Measurements from ENCODE around the gene DNAH10.

The DNAH10 gene

GRCh38 chr12:123833830-123834229, 71.7 kb downstream of the DNAH10 start:
- Histone ChIP-seq H3K9me3 (ENCODE audit: control extremely low read depth in 1 of 5, control insufficient read depth in 4 of 5, insufficient read depth in 2 of 5, low read depth in 1 of 5, low read length in 4 of 5) (peaks cover 0 to 18% (median 4%) of the 10 kb centered on the region in 5 experiments), H3K27me3 (replicated peaks in 2 of 5; ENCODE audit: control insufficient read depth in 4 of 5, insufficient read depth in 5 of 5, low read length in 4 of 5) (no peaks in the 10 kb centered on the region), H3K27ac (ENCODE audit: insufficient read depth in 1 of 2, low read depth in 1 of 2, low read length in 2 of 2, poor library complexity in 1 of 2, severe bottlenecking in 2 of 2) (no peak overlapping the region), H3K4me3 (ENCODE audit: control insufficient read depth in 1 of 7, extremely low read depth in 1 of 7, insufficient read depth in 4 of 7, low read depth in 2 of 7, low read length in 6 of 7) (no peak overlapping the region), H3K4me1 (ENCODE audit: control extremely low read depth in 1 of 4, control insufficient read depth in 4 of 4, insufficient read depth in 4 of 4, low read length in 3 of 4) (peaks cover 0 to 4% (median 0%) of the 10 kb centered on the region in 4 experiments), H3K36me3 (ENCODE audit: control insufficient read depth in 4 of 4, insufficient read depth in 4 of 4, low read length in 3 of 4) (no peaks in the 10 kb centered on the region)
- DNase-seq = no peak
- CTCF ChIA-PET = no interaction called here
- POLR2A ChIA-PET = no interaction called here

GRCh38 chr12:123834845-123835244, 72.7 kb downstream of the DNAH10 start:
- no peaks in the 10 kb centered on the region for H3K4me1 ChIP-seq (ENCODE audit: control extremely low read depth in 1 of 4, control insufficient read depth in 4 of 4, insufficient read depth in 4 of 4, low read length in 3 of 4)
- H3K4me3 ChIP-seq (ENCODE audit: control insufficient read depth in 1 of 7, extremely low read depth in 1 of 7, insufficient read depth in 4 of 7, low read depth in 2 of 7, low read length in 6 of 7) = no peak overlapping the region
- H3K27ac ChIP-seq (ENCODE audit: insufficient read depth in 1 of 2, low read depth in 1 of 2, low read length in 2 of 2, poor library complexity in 1 of 2, severe bottlenecking in 2 of 2) = no peak overlapping the region
- H3K9me3 ChIP-seq (ENCODE audit: control extremely low read depth in 1 of 5, control insufficient read depth in 4 of 5, insufficient read depth in 2 of 5, low read depth in 1 of 5, low read length in 4 of 5) = peaks cover 0 to 18% (median 4%) of the 10 kb centered on the region in 5 experiments
- ChIA-PET POLR2A (interaction anchor here (0.6 kb wide), 1 partner anchor 136 kb away, joined by 3 read pairs; no protein-coding TSS in a partner anchor), CTCF (no interaction called here)
- peak in 1 of 3 donors; percentile 8 for DNase-seq
- WGBS (ENCODE audit: insufficient coverage) = 97% methylated on average over 4 of the region's 5 CpGs
- H3K36me3 ChIP-seq (ENCODE audit: control insufficient read depth in 4 of 4, insufficient read depth in 4 of 4, low read length in 3 of 4) = no peaks in the 10 kb centered on the region
- no peaks in the 10 kb centered on the region for H3K27me3 ChIP-seq (replicated peaks in 2 of 5; ENCODE audit: control insufficient read depth in 4 of 5, insufficient read depth in 5 of 5, low read length in 4 of 5)

GRCh38 chr12:123836292-123836691, 74.2 kb downstream of the DNAH10 start:
- Histone ChIP-seq H3K27ac (ENCODE audit: insufficient read depth in 1 of 2, low read depth in 1 of 2, low read length in 2 of 2, poor library complexity in 1 of 2, severe bottlenecking in 2 of 2) (no peak overlapping the region), H3K4me3 (ENCODE audit: control insufficient read depth in 1 of 7, extremely low read depth in 1 of 7, insufficient read depth in 4 of 7, low read depth in 2 of 7, low read length in 6 of 7) (no peak overlapping the region), H3K9me3 (ENCODE audit: control extremely low read depth in 1 of 5, control insufficient read depth in 4 of 5, insufficient read depth in 2 of 5, low read depth in 1 of 5, low read length in 4 of 5) (peaks cover 0 to 14% (median 4%) of the 10 kb centered on the region in 5 experiments), H3K4me1 (ENCODE audit: control extremely low read depth in 1 of 4, control insufficient read depth in 4 of 4, insufficient read depth in 4 of 4, low read length in 3 of 4) (no peaks in the 10 kb centered on the region), H3K27me3 (replicated peaks in 2 of 5; ENCODE audit: control insufficient read depth in 4 of 5, insufficient read depth in 5 of 5, low read length in 4 of 5) (no peaks in the 10 kb centered on the region), H3K36me3 (ENCODE audit: control insufficient read depth in 4 of 4, insufficient read depth in 4 of 4, low read length in 3 of 4) (no peaks in the 10 kb centered on the region)
- no peak for DNase-seq
- ChIA-PET CTCF (interaction anchor here (1.2 kb wide), 1 partner anchor 10 kb away, joined by 4 read pairs; no protein-coding TSS in a partner anchor), POLR2A (no interaction called here)
- 100% methylated on average over 1 of the region's 2 CpGs for WGBS (ENCODE audit: insufficient coverage)

- ChIA-PET POLR2A (no interaction called here), CTCF (no interaction called here)
- Histone ChIP-seq H3K27me3 (replicated peaks in 2 of 5; ENCODE audit: control insufficient read depth in 4 of 5, insufficient read depth in 5 of 5, low read length in 4 of 5) (no peaks in the 10 kb centered on the region), H3K4me1 (ENCODE audit: control extremely low read depth in 1 of 4, control insufficient read depth in 4 of 4, insufficient read depth in 4 of 4, low read length in 3 of 4) (no peaks in the 10 kb centered on the region), H3K27ac (ENCODE audit: insufficient read depth in 1 of 2, low read depth in 1 of 2, low read length in 2 of 2, poor library complexity in 1 of 2, severe bottlenecking in 2 of 2) (no peak overlapping the region), H3K9me3 (ENCODE audit: control extremely low read depth in 1 of 5, control insufficient read depth in 4 of 5, insufficient read depth in 2 of 5, low read depth in 1 of 5, low read length in 4 of 5) (peaks cover 0 to 4% (median 3%) of the 10 kb centered on the region in 5 experiments), H3K36me3 (ENCODE audit: control insufficient read depth in 4 of 4, insufficient read depth in 4 of 4, low read length in 3 of 4) (no peaks in the 10 kb centered on the region), H3K4me3 (ENCODE audit: control insufficient read depth in 1 of 7, extremely low read depth in 1 of 7, insufficient read depth in 4 of 7, low read depth in 2 of 7, low read length in 6 of 7) (no peak overlapping the region)
- peak in 1 of 3 donors; percentile 13 for DNase-seq
- 81% methylated on average over 6 of the region's 6 CpGs for WGBS (ENCODE audit: insufficient coverage)
Measured at GRCh38 chr12:123839826-123840225, 77.7 kb downstream of the DNAH10 start.

- no peaks in the 10 kb centered on the region for H3K9me3 ChIP-seq (ENCODE audit: control extremely low read depth in 1 of 5, control insufficient read depth in 4 of 5, insufficient read depth in 2 of 5, low read depth in 1 of 5, low read length in 4 of 5)
- no peak overlapping the region for H3K4me3 ChIP-seq (ENCODE audit: control insufficient read depth in 1 of 7, extremely low read depth in 1 of 7, insufficient read depth in 4 of 7, low read depth in 2 of 7, low read length in 6 of 7)
- WGBS (ENCODE audit: insufficient coverage) = 95% methylated on average over 15 of the region's 16 CpGs
- no peaks in the 10 kb centered on the region for H3K4me1 ChIP-seq (ENCODE audit: control extremely low read depth in 1 of 4, control insufficient read depth in 4 of 4, insufficient read depth in 4 of 4, low read length in 3 of 4)
- CTCF ChIA-PET = no interaction called here
- no peak for DNase-seq
- H3K27ac ChIP-seq (ENCODE audit: insufficient read depth in 1 of 2, low read depth in 1 of 2, low read length in 2 of 2, poor library complexity in 1 of 2, severe bottlenecking in 2 of 2) = no peak overlapping the region
- POLR2A ChIA-PET = no interaction called here
- H3K27me3 ChIP-seq (replicated peaks in 2 of 5; ENCODE audit: control insufficient read depth in 4 of 5, insufficient read depth in 5 of 5, low read length in 4 of 5) = no peaks in the 10 kb centered on the region
- no peaks in the 10 kb centered on the region for H3K36me3 ChIP-seq (ENCODE audit: control insufficient read depth in 4 of 4, insufficient read depth in 4 of 4, low read length in 3 of 4)
Measured at GRCh38 chr12:123840765-123841425, 78.8 kb downstream of the DNAH10 start.

- no peaks in the 10 kb centered on the region for H3K9me3 ChIP-seq (ENCODE audit: control extremely low read depth in 1 of 5, control insufficient read depth in 4 of 5, insufficient read depth in 2 of 5, low read depth in 1 of 5, low read length in 4 of 5)
- no peaks in the 10 kb centered on the region for H3K36me3 ChIP-seq (ENCODE audit: control insufficient read depth in 4 of 4, insufficient read depth in 4 of 4, low read length in 3 of 4)
- H3K27ac ChIP-seq (ENCODE audit: insufficient read depth in 1 of 2, low read depth in 1 of 2, low read length in 2 of 2, poor library complexity in 1 of 2, severe bottlenecking in 2 of 2) = no peak overlapping the region
- DNase-seq = peak in 1 of 3 donors; percentile 19
- no peaks in the 10 kb centered on the region for H3K4me1 ChIP-seq (ENCODE audit: control extremely low read depth in 1 of 4, control insufficient read depth in 4 of 4, insufficient read depth in 4 of 4, low read length in 3 of 4)
- ChIA-PET POLR2A (no interaction called here), CTCF (no interaction called here)
- 100% methylated on average over 8 of the region's 14 CpGs for WGBS (ENCODE audit: insufficient coverage)
- H3K4me3 ChIP-seq (ENCODE audit: control insufficient read depth in 1 of 7, extremely low read depth in 1 of 7, insufficient read depth in 4 of 7, low read depth in 2 of 7, low read length in 6 of 7) = no peak overlapping the region
- no peaks in the 10 kb centered on the region for H3K27me3 ChIP-seq (replicated peaks in 2 of 5; ENCODE audit: control insufficient read depth in 4 of 5, insufficient read depth in 5 of 5, low read length in 4 of 5)
Measured at GRCh38 chr12:123843912-123844748, 82.0 kb downstream of the DNAH10 start.

GRCh38 chr12:123845881-123846280, 83.8 kb downstream of the DNAH10 start:
- Histone ChIP-seq H3K4me1 (ENCODE audit: control extremely low read depth in 1 of 4, control insufficient read depth in 4 of 4, insufficient read depth in 4 of 4, low read length in 3 of 4) (no peaks in the 10 kb centered on the region), H3K27me3 (replicated peaks in 2 of 5; ENCODE audit: control insufficient read depth in 4 of 5, insufficient read depth in 5 of 5, low read length in 4 of 5) (no peaks in the 10 kb centered on the region), H3K36me3 (ENCODE audit: control insufficient read depth in 4 of 4, insufficient read depth in 4 of 4, low read length in 3 of 4) (no peaks in the 10 kb centered on the region), H3K4me3 (ENCODE audit: control insufficient read depth in 1 of 7, extremely low read depth in 1 of 7, insufficient read depth in 4 of 7, low read depth in 2 of 7, low read length in 6 of 7) (no peak overlapping the region), H3K27ac (ENCODE audit: insufficient read depth in 1 of 2, low read depth in 1 of 2, low read length in 2 of 2, poor library complexity in 1 of 2, severe bottlenecking in 2 of 2) (no peak overlapping the region), H3K9me3 (ENCODE audit: control extremely low read depth in 1 of 5, control insufficient read depth in 4 of 5, insufficient read depth in 2 of 5, low read depth in 1 of 5, low read length in 4 of 5) (no peaks in the 10 kb centered on the region)
- whole genome bisulfite sequencing (ENCODE audit: insufficient coverage) = 97% methylated on average over 15 of the region's 19 CpGs
- DNase-seq = no peak
- POLR2A ChIA-PET = no interaction called here
- CTCF ChIA-PET = no interaction called here
